T-helper 9 cell (primary cell): ENCODE data around the gene SRRT.

Experiments used
- DNase-seq: peaks from one replicate; pipeline ENCODE4 v3.0.0-alpha.2; 2020

The SRRT gene

GRCh38 chr7:100856871-100857282 lies 18.0 kb upstream of the SRRT start:
- DNase-seq: no peak

- no peak for DNase-seq
Observed at GRCh38 chr7:100859856-100860255, 15.0 kb upstream of the SRRT start.

GRCh38 chr7:100860702-100861615 lies 13.9 kb upstream of the SRRT start:
- no peak for DNase-seq

- DNase-seq: no peak
Observed at GRCh38 chr7:100861616-100861985, 13.3 kb upstream of the SRRT start.

GRCh38 chr7:100863406-100863950 lies 11.4 kb upstream of the SRRT start:
- DNase-seq: no peak

- DNase-seq: no peak
Observed at GRCh38 chr7:100864263-100864845, 10.5 kb upstream of the SRRT start.

GRCh38 chr7:100865372-100865911 lies 9.5 kb upstream of the SRRT start:
- DNase-seq: no peak

- no peak for DNase-seq
Observed at GRCh38 chr7:100865938-100866728, 8.8 kb upstream of the SRRT start.

GRCh38 chr7:100866729-100867039 lies 8.2 kb upstream of the SRRT start:
- no peak for DNase-seq

GRCh38 chr7:100867040-100867775 lies 7.7 kb upstream of the SRRT start, which contains the start of gene TRIP6:
TRIP6 (plus strand) TSS chr7:100867387; CDS start chr7:100867498, 111 bp downstream.
- DNase-seq: no peak

- no peak for DNase-seq
Observed at GRCh38 chr7:100867776-100868485, 7.0 kb upstream of the SRRT start.

GRCh38 chr7:100873599-100874299 lies 1.2 kb upstream of the SRRT start:
- no peak for DNase-seq

GRCh38 chr7:100874300-100874576 lies 665 bp upstream of the SRRT start:
- DNase-seq: no peak

GRCh38 chr7:100875356-100875751 lies 451 bp downstream of the SRRT start:
- DNase-seq: no peak

GRCh38 chr7:100878013-100878412 lies 3.1 kb downstream of the SRRT start:
- DNase-seq: no peak

GRCh38 chr7:100878685-100879084 lies 3.8 kb downstream of the SRRT start:
- no peak for DNase-seq

- no peak for DNase-seq
Observed at GRCh38 chr7:100879685-100880261, 4.9 kb downstream of the SRRT start.

- DNase-seq: no peak
Observed at GRCh38 chr7:100880645-100881044, 5.7 kb downstream of the SRRT start.

GRCh38 chr7:100881136-100881535 lies 6.2 kb downstream of the SRRT start:
- DNase-seq: no peak

- no peak for DNase-seq
Observed at GRCh38 chr7:100882201-100882600, 7.3 kb downstream of the SRRT start.
